HG02588 (cell line): ENCODE data around the gene P4HA3.

Source experiments
- ATAC-seq: cut with Tn5 transposase; IDR thresholded peaks from one replicate; pipeline ENCODE4 v1.9.1; 2021; ENCODE audit warnings: mild to moderate bottlenecking, moderate library complexity; ENCODE audit not compliant: unreplicated experiment

Gene P4HA3

GRCh38 chr11:74318241-74318932 lies 6.9 kb upstream of the P4HA3 start:
- ATAC-seq, result no peak

- ATAC-seq, result no peak
These were observed 5.5 kb upstream of the P4HA3 start for GRCh38 chr11:74316772-74317505.

GRCh38 chr11:74312326-74312725 lies 886 bp upstream of the P4HA3 start:
- no peak for ATAC-seq

DNA sequence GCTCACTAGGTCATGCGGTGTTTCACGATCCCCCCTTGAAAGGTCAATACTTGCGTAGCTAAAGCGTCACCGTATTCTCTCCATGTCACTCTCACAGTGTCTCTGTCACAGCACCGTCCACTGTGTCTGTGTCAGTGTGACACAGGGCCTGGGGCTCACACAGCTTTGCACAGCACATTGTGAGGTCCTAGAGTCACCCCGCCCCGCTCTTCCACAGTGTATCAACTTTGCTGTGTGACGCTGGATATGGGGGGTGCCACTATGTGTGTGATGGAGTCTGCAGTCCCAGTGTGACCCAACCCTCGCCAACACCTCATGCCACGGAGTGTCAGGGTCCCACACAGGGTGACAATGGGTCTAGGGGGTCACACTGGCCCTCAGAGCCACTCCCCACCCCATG lies 583 bp downstream of the P4HA3 start:
- ATAC-seq, result no peak

DNA sequence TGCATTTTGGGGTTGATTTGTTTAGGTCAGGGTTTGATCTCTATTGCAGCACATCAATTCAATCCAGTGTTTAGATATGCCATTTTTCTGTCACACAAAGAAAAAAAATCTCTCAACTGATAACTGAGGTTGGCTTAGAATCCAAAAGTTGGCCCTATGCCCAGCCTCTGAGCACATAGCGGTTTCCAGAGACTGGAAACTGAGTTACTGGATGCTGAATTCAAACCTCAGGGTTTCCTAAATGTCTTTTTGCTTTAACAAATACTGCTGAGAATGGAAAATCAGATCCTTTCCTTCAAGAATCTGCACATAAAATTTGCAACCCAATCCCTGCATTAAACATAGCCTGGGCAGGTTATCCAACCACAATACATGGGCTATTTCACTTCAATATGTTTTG lies 4.0 kb downstream of the P4HA3 start:
- ATAC-seq, result no peak

DNA sequence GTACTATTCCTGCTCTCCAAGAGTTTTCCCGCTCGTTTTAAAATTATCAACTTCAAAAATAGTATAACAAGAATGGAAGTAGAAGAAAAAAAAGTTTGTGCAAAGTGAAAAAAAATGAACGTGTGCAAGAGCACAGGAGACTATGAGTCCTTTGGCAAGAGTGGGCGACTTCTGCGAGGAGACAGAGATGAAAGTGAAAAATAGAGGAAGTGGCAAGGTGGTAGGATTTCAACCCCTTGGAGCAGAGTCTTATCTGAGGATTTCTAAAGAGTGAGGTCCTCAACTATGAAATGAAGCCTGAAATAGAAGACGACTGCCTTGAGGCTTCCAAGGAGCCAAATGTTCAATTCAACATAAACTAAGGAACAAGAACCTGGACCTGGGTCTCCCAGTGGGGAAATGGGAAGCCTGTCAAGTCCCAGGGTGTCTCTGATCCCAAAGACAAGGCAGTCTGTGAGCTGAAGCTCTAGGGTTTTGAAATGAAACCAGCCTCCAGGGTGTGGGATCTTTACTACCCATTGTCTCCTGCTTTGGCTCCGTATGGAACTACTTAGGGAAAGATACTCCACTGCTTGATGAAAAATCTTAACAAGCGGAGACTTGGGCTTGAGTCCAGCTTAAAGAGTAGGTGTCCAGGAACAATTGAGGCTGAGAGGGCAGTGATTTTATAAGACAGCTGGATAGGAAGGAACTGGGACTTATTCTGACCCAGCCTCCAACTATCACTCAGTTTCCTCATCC lies 4.8 kb downstream of the P4HA3 start:
- ATAC-seq, result no peak

DNA sequence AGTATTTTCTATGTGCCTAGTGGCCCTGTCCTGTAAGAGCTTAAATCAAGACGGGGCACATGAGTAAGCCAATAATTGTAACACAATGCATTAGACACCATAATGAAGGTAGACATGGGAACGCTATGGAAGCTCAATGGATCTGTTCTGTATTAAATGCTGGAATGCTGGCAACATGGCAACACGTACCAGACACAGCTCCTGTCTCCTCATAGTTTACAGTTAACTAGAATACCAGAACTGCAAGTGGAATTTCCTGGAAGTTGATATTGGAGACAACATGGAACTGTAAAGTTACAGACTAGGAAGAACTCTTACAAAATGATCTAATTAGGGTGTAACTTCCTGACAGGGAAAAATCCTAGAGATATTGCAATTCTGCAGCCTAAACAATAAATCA lies 12.4 kb downstream of the P4HA3 start:
- ATAC-seq, result no peak

- ATAC-seq, result no peak
These were observed 14.0 kb downstream of the P4HA3 start for GRCh38 chr11:74297484-74297883.

GRCh38 chr11:74288911-74289310 lies 22.5 kb downstream of the P4HA3 start:
- no peak for ATAC-seq

- no peak for ATAC-seq
These were observed 23.3 kb downstream of the P4HA3 start for GRCh38 chr11:74288161-74288560.

DNA sequence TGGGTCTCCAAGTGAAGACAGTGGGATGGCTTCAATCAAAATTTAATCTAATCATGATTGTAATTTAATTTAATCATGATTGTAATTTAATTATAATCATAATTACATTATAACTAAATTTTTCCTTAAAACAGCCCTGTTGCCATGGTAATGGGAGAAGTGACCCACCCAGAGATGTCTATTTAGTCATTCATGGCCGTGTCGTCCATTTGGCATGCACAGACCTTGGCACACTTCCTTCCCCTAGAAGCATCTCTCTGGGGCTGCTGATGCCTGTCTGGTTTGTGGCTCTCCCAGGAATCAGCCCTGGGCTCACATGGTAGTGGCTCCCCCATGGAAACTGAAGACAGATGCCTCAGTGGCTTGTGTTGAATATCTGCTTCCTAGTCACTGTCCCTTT lies 27.0 kb downstream of the P4HA3 start:
- no peak for ATAC-seq

- no peak for ATAC-seq
These were observed 27.8 kb downstream of the P4HA3 start for GRCh38 chr11:74283580-74284180.

DNA sequence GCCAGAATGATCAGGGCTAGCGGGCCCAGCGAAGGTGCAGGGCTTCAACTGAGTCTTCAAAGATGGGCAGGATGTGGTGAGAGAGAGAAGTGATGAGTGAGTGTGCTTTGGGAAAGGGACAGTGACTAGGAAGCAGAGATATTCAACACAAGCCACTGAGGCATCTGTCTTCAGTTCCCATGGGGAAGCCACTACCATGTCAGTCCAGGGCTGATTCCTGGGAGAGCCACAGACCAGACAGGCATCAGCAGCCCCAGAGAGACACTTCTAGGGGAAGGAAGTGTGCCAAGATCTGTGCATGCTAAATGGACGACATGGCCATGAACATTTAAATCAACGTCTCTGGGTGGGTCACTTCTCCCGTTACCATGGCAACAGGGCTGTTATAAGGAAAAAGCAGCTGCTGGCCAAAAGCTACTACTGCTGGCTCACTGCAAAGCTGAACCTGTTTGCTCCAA lies 28.5 kb downstream of the P4HA3 start:
- ATAC-seq, result no peak

- ATAC-seq, result no peak
These were observed 29.0 kb downstream of the P4HA3 start for GRCh38 chr11:74282421-74282820.

GRCh38 chr11:74280494-74280893 lies 30.9 kb downstream of the P4HA3 start:
- no peak for ATAC-seq

DNA sequence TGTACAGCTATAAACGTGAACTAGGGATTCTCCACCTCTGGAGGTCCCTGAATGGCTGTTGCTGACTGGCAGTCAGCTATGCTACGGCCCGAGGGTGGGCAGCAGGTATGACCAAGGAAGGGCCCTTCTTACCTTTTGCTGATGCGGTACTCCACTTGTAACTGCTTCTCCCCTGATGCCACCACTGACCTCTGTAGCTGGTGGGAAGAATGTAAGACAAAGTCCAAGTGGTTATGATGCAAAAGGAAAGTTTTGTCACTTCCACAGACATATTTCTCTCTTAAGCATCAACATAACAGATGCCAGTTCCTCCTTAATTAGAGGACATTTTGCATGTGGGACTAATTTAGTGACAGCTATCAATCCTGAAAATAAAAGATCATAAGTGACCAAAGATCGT lies 32.2 kb downstream of the P4HA3 start:
- ATAC-seq, result no peak

- ATAC-seq, result no peak
These were observed 32.7 kb downstream of the P4HA3 start for GRCh38 chr11:74278721-74279161.

- no peak for ATAC-seq
These were observed 33.3 kb downstream of the P4HA3 start for GRCh38 chr11:74278103-74278502.

DNA sequence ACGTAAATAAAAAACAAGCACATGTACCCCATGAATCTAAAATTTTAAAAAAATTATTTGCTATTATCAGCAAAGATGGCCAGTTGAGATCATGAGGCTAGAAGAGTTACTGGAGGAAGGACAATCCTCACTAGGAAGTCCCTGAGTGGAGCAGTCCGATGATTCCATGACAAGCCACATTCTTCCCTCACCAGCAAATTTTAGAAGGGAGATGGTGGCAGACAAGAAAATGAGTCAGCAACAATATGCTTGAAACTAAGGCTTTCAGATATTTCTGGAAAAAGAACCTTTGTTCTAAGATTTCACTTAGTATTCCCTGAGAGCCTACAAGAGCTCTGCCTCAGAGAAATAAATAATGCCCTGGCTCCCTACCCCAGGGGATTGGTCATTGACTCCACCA lies 34.9 kb downstream of the P4HA3 start:
- ATAC-seq, result no peak

GRCh38 chr11:74272276-74272675 lies 39.2 kb downstream of the P4HA3 start:
- no peak for ATAC-seq

- ATAC-seq, result no peak
These were observed 42.2 kb downstream of the P4HA3 start for GRCh38 chr11:74269161-74269811.
